ENCODE data around the gene DLGAP4.

The DLGAP4 gene

DNA sequence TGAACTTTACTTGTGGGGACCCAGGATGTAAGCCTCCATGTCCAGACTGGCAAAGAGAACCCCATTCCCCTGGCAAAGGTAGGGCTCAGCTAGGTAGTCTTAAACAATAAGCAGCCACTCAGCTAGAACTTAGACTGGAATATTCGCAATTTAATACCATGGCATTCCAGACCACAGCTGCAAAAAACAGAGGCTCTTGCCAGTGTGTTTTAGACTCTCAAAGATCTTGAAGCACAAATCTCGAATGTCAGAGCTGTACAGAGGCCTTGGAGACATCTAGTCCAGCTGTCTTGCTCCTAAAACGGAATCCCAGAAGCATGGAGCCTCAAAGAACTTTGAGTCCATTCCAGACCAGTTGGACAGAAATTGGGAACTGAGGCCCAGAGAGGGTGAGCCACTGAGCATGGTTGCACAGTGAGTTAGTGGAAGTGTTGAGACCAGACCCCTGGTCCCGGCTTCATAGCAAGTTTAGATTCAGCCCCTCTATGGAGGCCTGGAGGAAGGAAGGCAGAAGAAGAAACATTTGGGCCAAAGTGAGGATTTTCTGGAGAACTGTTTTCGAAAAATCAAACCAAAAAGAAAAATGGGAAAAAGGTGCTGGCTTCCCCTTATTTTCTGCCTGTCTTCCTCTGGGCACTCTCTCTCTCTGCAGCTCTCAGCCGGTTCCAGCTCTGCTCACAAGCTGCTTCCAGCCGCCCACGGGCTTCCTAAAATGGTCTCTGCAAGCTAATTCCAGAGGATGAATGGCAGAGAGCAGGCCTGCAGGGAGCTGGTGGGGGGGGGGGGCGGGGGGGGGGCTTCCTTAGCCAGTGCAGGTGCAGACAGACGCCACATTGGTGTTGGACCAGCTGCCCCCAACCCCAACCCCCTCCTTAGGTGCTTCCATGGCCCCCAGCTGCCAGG is 37.4 kb upstream of the DLGAP4 start:
- no peaks in the 10 kb centered on the region for H3K36me3 ChIP-seq (ENCODE audit: low read length)
- no peak overlapping the region for H3K27ac ChIP-seq (ENCODE audit: low read depth, low read length)
- H3K4me3 ChIP-seq (ENCODE audit: insufficient read depth, low read length, poor library complexity, severe bottlenecking): no peak overlapping the region
- no peak overlapping the region for H3K4me2 ChIP-seq (ENCODE audit: low read depth, low read length, poor library complexity, severe bottlenecking)
- H2AFZ ChIP-seq (ENCODE audit: low read depth, low read length, severe bottlenecking): no peak overlapping the region
- H4K20me1 ChIP-seq (ENCODE audit: low read depth, low read length): no peaks in the 10 kb centered on the region
- H3F3A ChIP-seq (ENCODE audit: insufficient read depth): no peaks in the 10 kb centered on the region
- no peaks in the 10 kb centered on the region for H3K9me3 ChIP-seq (ENCODE audit: insufficient read depth, low read length)
- no peaks in the 10 kb centered on the region for H3K27me3 ChIP-seq (ENCODE audit: low read length)
- no peaks in the 10 kb centered on the region for H3K79me2 ChIP-seq (ENCODE audit: insufficient read depth, low read length)
- H3K9me2 ChIP-seq (replicated peaks; ENCODE audit: insufficient read depth, low read length): no peaks in the 10 kb centered on the region
- TF ChIP-seq, protein P1, sequence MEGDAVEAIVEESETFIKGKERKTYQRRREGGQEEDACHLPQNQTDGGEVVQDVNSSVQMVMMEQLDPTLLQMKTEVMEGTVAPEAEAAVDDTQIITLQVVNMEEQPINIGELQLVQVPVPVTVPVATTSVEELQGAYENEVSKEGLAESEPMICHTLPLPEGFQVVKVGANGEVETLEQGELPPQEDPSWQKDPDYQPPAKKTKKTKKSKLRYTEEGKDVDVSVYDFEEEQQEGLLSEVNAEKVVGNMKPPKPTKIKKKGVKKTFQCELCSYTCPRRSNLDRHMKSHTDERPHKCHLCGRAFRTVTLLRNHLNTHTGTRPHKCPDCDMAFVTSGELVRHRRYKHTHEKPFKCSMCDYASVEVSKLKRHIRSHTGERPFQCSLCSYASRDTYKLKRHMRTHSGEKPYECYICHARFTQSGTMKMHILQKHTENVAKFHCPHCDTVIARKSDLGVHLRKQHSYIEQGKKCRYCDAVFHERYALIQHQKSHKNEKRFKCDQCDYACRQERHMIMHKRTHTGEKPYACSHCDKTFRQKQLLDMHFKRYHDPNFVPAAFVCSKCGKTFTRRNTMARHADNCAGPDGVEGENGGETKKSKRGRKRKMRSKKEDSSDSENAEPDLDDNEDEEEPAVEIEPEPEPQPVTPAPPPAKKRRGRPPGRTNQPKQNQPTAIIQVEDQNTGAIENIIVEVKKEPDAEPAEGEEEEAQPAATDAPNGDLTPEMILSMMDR (IDR thresholded peaks at IDR 0.05; ENCODE audit: insufficient read depth, low read length, poor library complexity, severe bottlenecking): no peak
- TF ChIP-seq EZH2phosphoT487 (conservative IDR thresholded peaks at IDR 0.05; ENCODE audit: low read length): no peak
- H3K9ac ChIP-seq (ENCODE audit: low read length): no peak overlapping the region

DNA sequence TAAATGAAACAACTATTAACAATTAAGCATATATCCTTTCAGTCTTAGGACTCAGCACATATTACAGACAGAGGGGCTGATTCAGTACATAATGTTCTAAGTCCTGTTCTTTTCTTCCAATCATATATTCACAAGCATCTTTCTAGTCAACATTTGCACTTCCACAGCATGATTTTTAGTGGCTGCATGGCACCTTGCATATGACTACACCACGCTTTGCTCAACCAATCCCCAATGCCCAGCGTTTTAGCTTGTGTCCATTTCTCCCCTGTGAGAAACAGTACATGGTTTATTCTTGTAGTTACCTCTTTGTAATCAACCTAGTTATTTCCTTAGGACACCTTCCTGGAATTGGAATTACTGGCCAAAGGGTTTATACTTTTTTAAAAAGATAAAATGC is 36.6 kb upstream of the DLGAP4 start:
- no peak overlapping the region for H3K9ac ChIP-seq (ENCODE audit: low read length)
- TF ChIP-seq EZH2phosphoT487 (conservative IDR thresholded peaks at IDR 0.05; ENCODE audit: low read length): no peak
- TF ChIP-seq, protein P1 (IDR thresholded peaks at IDR 0.05; ENCODE audit: insufficient read depth, low read length, poor library complexity, severe bottlenecking): no peak
- H3K27ac ChIP-seq (ENCODE audit: low read depth, low read length): no peak overlapping the region
- H3K79me2 ChIP-seq (ENCODE audit: insufficient read depth, low read length): no peaks in the 10 kb centered on the region
- H3K9me2 ChIP-seq (replicated peaks; ENCODE audit: insufficient read depth, low read length): no peaks in the 10 kb centered on the region
- H3K36me3 ChIP-seq (ENCODE audit: low read length): no peaks in the 10 kb centered on the region
- H3F3A ChIP-seq (ENCODE audit: insufficient read depth): no peaks in the 10 kb centered on the region
- H4K20me1 ChIP-seq (ENCODE audit: low read depth, low read length): no peaks in the 10 kb centered on the region
- no peak overlapping the region for H3K4me2 ChIP-seq (ENCODE audit: low read depth, low read length, poor library complexity, severe bottlenecking)
- no peak overlapping the region for H2AFZ ChIP-seq (ENCODE audit: low read depth, low read length, severe bottlenecking)
- H3K4me3 ChIP-seq (ENCODE audit: insufficient read depth, low read length, poor library complexity, severe bottlenecking): no peak overlapping the region
- no peaks in the 10 kb centered on the region for H3K27me3 ChIP-seq (ENCODE audit: low read length)
- H3K9me3 ChIP-seq (ENCODE audit: insufficient read depth, low read length): no peaks in the 10 kb centered on the region

DNA sequence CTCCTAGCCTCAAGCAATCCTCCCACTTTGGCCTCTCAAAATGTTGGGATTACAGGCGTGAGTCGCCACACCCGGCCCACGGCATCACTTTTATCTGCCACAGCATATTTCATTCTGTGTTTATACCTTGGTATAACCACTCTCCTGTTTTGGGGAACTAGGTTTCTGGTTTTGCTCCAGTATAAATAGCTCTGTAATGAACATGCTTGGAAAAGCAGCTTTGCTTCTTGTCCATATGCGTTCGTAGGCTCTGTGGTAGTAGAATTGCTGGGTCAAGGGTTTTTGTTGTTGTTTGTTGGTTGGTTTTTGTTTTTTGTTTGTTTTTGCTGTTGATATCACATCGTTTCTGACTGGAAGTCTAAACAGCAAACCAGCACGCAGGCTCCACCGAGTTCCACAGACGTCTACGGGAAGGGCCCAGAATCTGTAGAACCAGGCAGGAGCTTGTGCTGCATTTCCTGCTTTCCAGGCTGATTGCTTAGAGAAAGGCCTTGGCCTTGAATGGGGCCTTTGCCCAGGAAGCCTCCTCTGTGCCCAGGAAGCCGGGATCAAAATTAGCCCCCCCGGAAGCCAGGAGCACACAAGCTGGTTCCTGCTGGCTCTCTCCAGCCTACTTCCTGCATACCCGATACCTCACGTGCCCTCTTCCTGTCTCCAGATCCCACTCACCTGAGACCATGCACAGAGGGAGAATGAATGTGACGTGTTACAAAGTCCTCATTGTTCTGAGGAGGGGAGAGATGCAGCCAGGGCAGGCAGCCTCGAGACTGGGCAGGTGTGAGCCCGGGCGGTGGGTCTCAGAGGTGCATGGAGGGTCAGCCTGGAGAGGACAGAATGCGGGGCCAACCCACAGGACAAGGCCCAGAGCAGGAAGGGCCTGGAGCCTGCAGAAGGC is 35.1 kb upstream of the DLGAP4 start:
- H3K36me3 ChIP-seq (ENCODE audit: low read length): no peaks in the 10 kb centered on the region
- H3K9ac ChIP-seq (ENCODE audit: low read length): no peak overlapping the region
- H3K9me2 ChIP-seq (replicated peaks; ENCODE audit: insufficient read depth, low read length): no peaks in the 10 kb centered on the region
- H3K27ac ChIP-seq (ENCODE audit: low read depth, low read length): no peak overlapping the region
- H4K20me1 ChIP-seq (ENCODE audit: low read depth, low read length): no peaks in the 10 kb centered on the region
- no peak overlapping the region for H3K4me2 ChIP-seq (ENCODE audit: low read depth, low read length, poor library complexity, severe bottlenecking)
- no peaks in the 10 kb centered on the region for H3K9me3 ChIP-seq (ENCODE audit: insufficient read depth, low read length)
- no peaks in the 10 kb centered on the region for H3K79me2 ChIP-seq (ENCODE audit: insufficient read depth, low read length)
- no peaks in the 10 kb centered on the region for H3K27me3 ChIP-seq (ENCODE audit: low read length)
- no peak for TF ChIP-seq EZH2phosphoT487 (conservative IDR thresholded peaks at IDR 0.05; ENCODE audit: low read length)
- TF ChIP-seq, protein P1 (IDR thresholded peaks at IDR 0.05; ENCODE audit: insufficient read depth, low read length, poor library complexity, severe bottlenecking): no peak
- H2AFZ ChIP-seq (ENCODE audit: low read depth, low read length, severe bottlenecking): no peak overlapping the region
- H3F3A ChIP-seq (ENCODE audit: insufficient read depth): no peaks in the 10 kb centered on the region
- no peak overlapping the region for H3K4me3 ChIP-seq (ENCODE audit: insufficient read depth, low read length, poor library complexity, severe bottlenecking)
